22Rv1 (cell line): ENCODE results near the gene TMTC2.

ENCODE experiments used
- ZFX ChIP-seq: fragments of 450-650 bp; IDR thresholded peaks from 2 replicates; pipeline ENCODE4 v1.6.1; 2017; ENCODE audit warnings: antibody characterized with exemption, borderline replicate concordance
- TF ChIP-seq, protein P1 (sequence below): fragments of 450-650 bp; IDR thresholded peaks from 2 replicates; pipeline ENCODE4 v1.5.1; 2017; ENCODE audit warnings: mild to moderate bottlenecking

DNA sequence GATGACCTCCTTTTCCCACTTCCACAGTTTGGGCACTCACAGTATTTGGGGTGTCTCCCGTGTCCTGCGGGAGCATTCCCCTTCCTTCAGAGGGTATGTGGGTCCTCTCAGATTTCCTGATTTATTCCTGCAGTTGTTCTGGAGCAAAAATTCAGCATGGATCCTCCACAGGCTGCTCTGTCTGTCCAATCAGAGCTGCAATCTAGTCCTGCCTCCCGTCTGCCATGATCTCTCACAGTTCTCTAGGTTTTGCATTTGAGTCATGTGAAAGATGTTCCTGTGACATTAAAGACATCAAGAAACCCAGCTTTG is 435.9 kb downstream of the TMTC2 start:
- TF ChIP-seq, protein P1, sequence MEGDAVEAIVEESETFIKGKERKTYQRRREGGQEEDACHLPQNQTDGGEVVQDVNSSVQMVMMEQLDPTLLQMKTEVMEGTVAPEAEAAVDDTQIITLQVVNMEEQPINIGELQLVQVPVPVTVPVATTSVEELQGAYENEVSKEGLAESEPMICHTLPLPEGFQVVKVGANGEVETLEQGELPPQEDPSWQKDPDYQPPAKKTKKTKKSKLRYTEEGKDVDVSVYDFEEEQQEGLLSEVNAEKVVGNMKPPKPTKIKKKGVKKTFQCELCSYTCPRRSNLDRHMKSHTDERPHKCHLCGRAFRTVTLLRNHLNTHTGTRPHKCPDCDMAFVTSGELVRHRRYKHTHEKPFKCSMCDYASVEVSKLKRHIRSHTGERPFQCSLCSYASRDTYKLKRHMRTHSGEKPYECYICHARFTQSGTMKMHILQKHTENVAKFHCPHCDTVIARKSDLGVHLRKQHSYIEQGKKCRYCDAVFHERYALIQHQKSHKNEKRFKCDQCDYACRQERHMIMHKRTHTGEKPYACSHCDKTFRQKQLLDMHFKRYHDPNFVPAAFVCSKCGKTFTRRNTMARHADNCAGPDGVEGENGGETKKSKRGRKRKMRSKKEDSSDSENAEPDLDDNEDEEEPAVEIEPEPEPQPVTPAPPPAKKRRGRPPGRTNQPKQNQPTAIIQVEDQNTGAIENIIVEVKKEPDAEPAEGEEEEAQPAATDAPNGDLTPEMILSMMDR = no peak
- no peak for TF ChIP-seq ZFX
